ENCODE data around the gene ZBTB4.

ZBTB4 gene

GRCh38 chr17:7468804-7469389, 10.5 kb downstream of the ZBTB4 start:
- H2AFZ ChIP-seq (ENCODE audit: insufficient read depth, low read length, poor library complexity) = no peak overlapping the region
- no peak overlapping the region for H4K8ac ChIP-seq (ENCODE audit: low read depth, low read length)
- no peaks in the 10 kb centered on the region for H3K9me3 ChIP-seq (ENCODE audit: insufficient read depth, low read depth, low read length)
- H2AK5ac ChIP-seq (ENCODE audit: low read length) = no peak overlapping the region
- H3K4ac ChIP-seq (ENCODE audit: low read depth, low read length) = no peak overlapping the region
- no peak overlapping the region for H3K23ac ChIP-seq (ENCODE audit: low read length)
- H3K4me1 ChIP-seq (ENCODE audit: control insufficient read depth in 1 of 2, insufficient read depth in 2 of 2, low read length in 2 of 2) = peaks cover 3 to 7% of the 10 kb centered on the region in 2 experiments
- H3K4me3 ChIP-seq (ENCODE audit: low read depth, low read length) = no peak overlapping the region
- no peak overlapping the region for H3K14ac ChIP-seq (ENCODE audit: low read length)
- H4K91ac ChIP-seq (ENCODE audit: low read depth, low read length) = no peak overlapping the region
- DNase-seq = peak in 1 of 2 donors; percentile 31
- no peaks in the 10 kb centered on the region for H3K27me3 ChIP-seq (ENCODE audit: insufficient read depth, low read length)
- no peak overlapping the region for H3K18ac ChIP-seq (ENCODE audit: low read length)
- H2BK12ac ChIP-seq (ENCODE audit: low read length) = no peak overlapping the region
- H3K79me2 ChIP-seq (ENCODE audit: control insufficient read depth, insufficient read depth, low read length, poor library complexity) = no peaks in the 10 kb centered on the region
- H3K79me1 ChIP-seq (ENCODE audit: low read length) = no peaks in the 10 kb centered on the region
- H4K12ac ChIP-seq (ENCODE audit: low read depth, low read length) = no peak overlapping the region
- no CpG with 5 or more reads among the region's 12 CpGs for WGBS (ENCODE audit: extremely low coverage, insufficient coverage, insufficient read length)
- no peak overlapping the region for H2BK5ac ChIP-seq (ENCODE audit: low read depth, low read length, poor library complexity)
- no peak overlapping the region for H3K4me2 ChIP-seq (ENCODE audit: low read length)
- peaks cover 19 to 20% of the 10 kb centered on the region in 2 experiments for H3K36me3 ChIP-seq (ENCODE audit: control insufficient read depth in 1 of 2, insufficient read depth in 2 of 2, low read length in 2 of 2)
- no peak overlapping the region for H3K27ac ChIP-seq (ENCODE audit: low read depth, low read length)
- H2BK120ac ChIP-seq (ENCODE audit: insufficient read depth, low read length, poor library complexity) = no peak overlapping the region
- H3K9ac ChIP-seq (ENCODE audit: low read length) = no peak overlapping the region

DNA sequence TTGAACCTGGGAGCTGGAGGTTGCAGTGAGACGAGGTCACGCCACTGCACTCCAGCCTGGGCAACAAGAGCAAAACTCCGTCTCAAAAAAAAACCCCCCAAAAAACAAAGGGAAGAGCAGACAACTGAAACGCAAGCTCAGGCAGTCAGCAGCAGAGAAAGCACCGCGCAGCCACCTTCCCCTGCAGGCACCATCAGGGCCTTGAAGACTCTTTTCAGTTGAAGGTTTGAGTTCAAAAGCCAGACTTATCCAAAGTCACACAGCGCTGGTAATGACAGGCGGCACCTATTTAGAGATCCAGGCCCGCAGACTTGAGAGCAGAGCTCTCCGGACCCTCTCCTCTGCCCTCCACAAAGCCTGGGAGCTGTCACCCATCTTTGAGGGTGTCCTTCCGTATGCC, 11.1 kb downstream of the ZBTB4 start:
- Histone ChIP-seq H4K8ac (ENCODE audit: low read depth, low read length) (no peak overlapping the region), H4K91ac (ENCODE audit: low read depth, low read length) (no peak overlapping the region), H3K27ac (ENCODE audit: low read depth, low read length) (no peak overlapping the region), H3K79me2 (ENCODE audit: control insufficient read depth, insufficient read depth, low read length, poor library complexity) (no peaks in the 10 kb centered on the region), H3K14ac (ENCODE audit: low read length) (no peak overlapping the region), H3K18ac (ENCODE audit: low read length) (no peak overlapping the region), H3K4me1 (ENCODE audit: control insufficient read depth in 1 of 2, insufficient read depth in 2 of 2, low read length in 2 of 2) (peaks cover 3 to 7% of the 10 kb centered on the region in 2 experiments), H4K12ac (ENCODE audit: low read depth, low read length) (no peak overlapping the region), H3K4ac (ENCODE audit: low read depth, low read length) (no peak overlapping the region), H3K9ac (ENCODE audit: low read length) (no peak overlapping the region), H2BK5ac (ENCODE audit: low read depth, low read length, poor library complexity) (no peak overlapping the region), H3K79me1 (ENCODE audit: low read length) (no peaks in the 10 kb centered on the region), H3K36me3 (ENCODE audit: control insufficient read depth in 1 of 2, insufficient read depth in 2 of 2, low read length in 2 of 2) (peaks cover 25 to 26% of the 10 kb centered on the region in 2 experiments), H3K23ac (ENCODE audit: low read length) (no peak overlapping the region), H2BK12ac (ENCODE audit: low read length) (no peak overlapping the region), H2AFZ (ENCODE audit: insufficient read depth, low read length, poor library complexity) (no peak overlapping the region), H3K4me2 (ENCODE audit: low read length) (no peak overlapping the region), H2BK120ac (ENCODE audit: insufficient read depth, low read length, poor library complexity) (no peak overlapping the region), H3K4me3 (ENCODE audit: low read depth, low read length) (no peak overlapping the region), H3K9me3 (ENCODE audit: insufficient read depth, low read depth, low read length) (no peaks in the 10 kb centered on the region), H2AK5ac (ENCODE audit: low read length) (no peak overlapping the region), H3K27me3 (ENCODE audit: insufficient read depth, low read length) (no peaks in the 10 kb centered on the region)
- WGBS (ENCODE audit: extremely low coverage, insufficient coverage, insufficient read length) = no CpG with 5 or more reads among the region's 11 CpGs
- no peak for DNase-seq

GRCh38 chr17:7467498-7467897, 11.9 kb downstream of the ZBTB4 start:
- Histone ChIP-seq H4K8ac (ENCODE audit: low read depth, low read length) (no peak overlapping the region), H3K27ac (ENCODE audit: low read depth, low read length) (no peak overlapping the region), H3K79me2 (ENCODE audit: control insufficient read depth, insufficient read depth, low read length, poor library complexity) (no peaks in the 10 kb centered on the region), H2BK120ac (ENCODE audit: insufficient read depth, low read length, poor library complexity) (no peak overlapping the region), H3K79me1 (ENCODE audit: low read length) (no peaks in the 10 kb centered on the region), H3K9me3 (ENCODE audit: insufficient read depth, low read depth, low read length) (no peaks in the 10 kb centered on the region), H2BK12ac (ENCODE audit: low read length) (no peak overlapping the region), H3K4me3 (ENCODE audit: low read depth, low read length) (no peak overlapping the region), H3K4me1 (ENCODE audit: control insufficient read depth in 1 of 2, insufficient read depth in 2 of 2, low read length in 2 of 2) (peaks cover 3 to 7% of the 10 kb centered on the region in 2 experiments), H3K23ac (ENCODE audit: low read length) (no peak overlapping the region), H3K9ac (ENCODE audit: low read length) (no peak overlapping the region), H3K14ac (ENCODE audit: low read length) (no peak overlapping the region), H3K27me3 (ENCODE audit: insufficient read depth, low read length) (no peaks in the 10 kb centered on the region), H3K18ac (ENCODE audit: low read length) (no peak overlapping the region), H2BK5ac (ENCODE audit: low read depth, low read length, poor library complexity) (no peak overlapping the region), H2AK5ac (ENCODE audit: low read length) (no peak overlapping the region), H4K12ac (ENCODE audit: low read depth, low read length) (no peak overlapping the region), H2AFZ (ENCODE audit: insufficient read depth, low read length, poor library complexity) (no peak overlapping the region), H4K91ac (ENCODE audit: low read depth, low read length) (no peak overlapping the region), H3K4ac (ENCODE audit: low read depth, low read length) (no peak overlapping the region), H3K36me3 (ENCODE audit: control insufficient read depth in 1 of 2, insufficient read depth in 2 of 2, low read length in 2 of 2) (peaks cover 33 to 34% of the 10 kb centered on the region in 2 experiments), H3K4me2 (ENCODE audit: low read length) (no peak overlapping the region)
- no peak for DNase-seq
- no CpG with 5 or more reads among the region's 3 CpGs for WGBS (ENCODE audit: extremely low coverage, insufficient coverage, insufficient read length)

DNA sequence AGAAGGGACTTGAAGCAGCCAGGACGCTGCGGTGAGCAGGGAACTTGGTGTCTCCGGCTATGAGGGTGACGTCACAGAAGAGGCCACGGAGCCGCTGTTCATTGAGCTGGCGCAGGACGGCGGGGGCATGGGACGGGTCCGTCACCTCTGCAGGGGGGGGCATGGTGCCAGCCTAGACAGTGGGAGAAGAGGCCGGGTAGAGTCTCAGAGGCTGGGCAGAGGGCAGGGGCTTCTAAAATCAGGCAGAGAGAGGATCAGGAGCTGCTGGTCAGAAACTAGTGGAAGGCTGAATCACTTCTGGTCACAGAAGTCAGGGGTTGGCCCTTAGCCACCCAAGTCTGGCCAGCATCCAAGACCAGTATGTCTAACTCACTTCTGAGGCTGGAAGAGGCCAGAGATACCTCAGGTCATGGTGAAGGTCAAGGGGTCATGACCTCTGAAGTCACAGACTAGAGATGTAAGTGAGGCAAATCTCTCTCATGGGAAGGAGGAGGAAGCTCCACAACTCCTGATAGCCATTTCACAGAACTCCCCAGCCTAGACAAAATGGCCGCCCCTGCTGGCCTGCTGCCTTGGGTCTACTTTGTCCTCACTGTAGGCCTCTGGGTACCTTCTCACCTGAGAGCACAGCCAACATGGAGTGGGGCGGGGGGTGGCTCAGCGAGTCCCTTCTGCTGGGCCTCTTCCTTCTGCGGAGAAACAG, 12.6 kb downstream of the ZBTB4 start:
- no peak overlapping the region for H4K91ac ChIP-seq (ENCODE audit: low read depth, low read length)
- no peak overlapping the region for H2BK120ac ChIP-seq (ENCODE audit: insufficient read depth, low read length, poor library complexity)
- no peaks in the 10 kb centered on the region for H3K79me2 ChIP-seq (ENCODE audit: control insufficient read depth, insufficient read depth, low read length, poor library complexity)
- no peak overlapping the region for H3K9ac ChIP-seq (ENCODE audit: low read length)
- DNase-seq = no peak
- no peak overlapping the region for H2BK12ac ChIP-seq (ENCODE audit: low read length)
- H3K4me3 ChIP-seq (ENCODE audit: low read depth, low read length) = no peak overlapping the region
- H2BK5ac ChIP-seq (ENCODE audit: low read depth, low read length, poor library complexity) = no peak overlapping the region
- H4K8ac ChIP-seq (ENCODE audit: low read depth, low read length) = no peak overlapping the region
- H3K27me3 ChIP-seq (ENCODE audit: insufficient read depth, low read length) = no peaks in the 10 kb centered on the region
- no peak overlapping the region for H3K4ac ChIP-seq (ENCODE audit: low read depth, low read length)
- no peak overlapping the region for H3K27ac ChIP-seq (ENCODE audit: low read depth, low read length)
- no peak overlapping the region for H2AFZ ChIP-seq (ENCODE audit: insufficient read depth, low read length, poor library complexity)
- no peak overlapping the region for H2AK5ac ChIP-seq (ENCODE audit: low read length)
- no CpG with 5 or more reads among the region's 16 CpGs for WGBS (ENCODE audit: extremely low coverage, insufficient coverage, insufficient read length)
- H3K14ac ChIP-seq (ENCODE audit: low read length) = no peak overlapping the region
- H4K12ac ChIP-seq (ENCODE audit: low read depth, low read length) = no peak overlapping the region
- H3K4me2 ChIP-seq (ENCODE audit: low read length) = no peak overlapping the region
- H3K9me3 ChIP-seq (ENCODE audit: insufficient read depth, low read depth, low read length) = no peaks in the 10 kb centered on the region
- peak overlapping the region; percentile 25 for H3K18ac ChIP-seq (ENCODE audit: low read length)
- peaks cover 38 to 39% of the 10 kb centered on the region in 2 experiments for H3K36me3 ChIP-seq (ENCODE audit: control insufficient read depth in 1 of 2, insufficient read depth in 2 of 2, low read length in 2 of 2)
- no peaks in the 10 kb centered on the region for H3K79me1 ChIP-seq (ENCODE audit: low read length)
- no peak overlapping the region for H3K23ac ChIP-seq (ENCODE audit: low read length)
- H3K4me1 ChIP-seq (ENCODE audit: control insufficient read depth in 1 of 2, insufficient read depth in 2 of 2, low read length in 2 of 2) = peaks cover 3 to 7% of the 10 kb centered on the region in 2 experiments

All from trophoblast cell (in vitro differentiated cells and primary cell).